Caco-2 (cell line): ENCODE data around the gene MAGEB6B. TPM values are rescaled to one million over a fixed set of nuclear protein-coding genes. Genes with fewer than 3 reads are reported as not detected.

ENCODE experiments used
- total RNA-seq: library from RNA; stranded (reverse); gene quantifications from 2 replicates; pipeline ENCODE4 v1.2.3, GENCODE V29; 2022

Gene MAGEB6B
- total RNA-seq, 1 experiment from 2014 or later, result not detected

Other genes with a start within 250 kb of the MAGEB6B start
- gene MAGEB18, start 22.3 kb upstream of the MAGEB6B start, total RNA-seq, result not detected in 2 replicates
- gene MAGEB6, start 31.8 kb downstream of the MAGEB6B start, total RNA-seq, result not detected in 2 replicates
- gene MAGEB5, start 55.6 kb downstream of the MAGEB6B start, total RNA-seq, result not detected in 2 replicates